Duodenal mucosa (tissue), 2 donors: ENCODE data around the gene CPN1.

Source experiments
- H3K27ac ChIP-seq: one replicate; pipeline ENCODE4 v1.7.0; 2013; ENCODE audit warnings: low read depth, low read length
- H3K27me3 ChIP-seq, 2 donors: one replicate each; pipeline ENCODE4 v1.7.0; 2013; ENCODE audit warnings: low read length in 2 of 2, control low read depth in 1 of 2; ENCODE audit not compliant: insufficient read depth in 2 of 2, control insufficient read depth in 1 of 2
- H3K36me3 ChIP-seq, 2 donors: one replicate each; pipeline ENCODE4 v1.7.0; 2013; ENCODE audit warnings: low read length in 2 of 2, control low read depth in 1 of 2; ENCODE audit not compliant: insufficient read depth in 2 of 2, control insufficient read depth in 1 of 2
- H3K4me1 ChIP-seq, 2 donors: one replicate each; pipeline ENCODE4 v1.7.0; 2013; ENCODE audit warnings: low read length in 2 of 2, control low read depth in 1 of 2; ENCODE audit not compliant: insufficient read depth in 2 of 2, control insufficient read depth in 1 of 2
- H3K4me3 ChIP-seq, 2 donors: one replicate each; pipeline ENCODE4 v1.7.0; 2013; ENCODE audit warnings: low read length in 2 of 2, low read depth in 1 of 2
- H3K9ac ChIP-seq, 2 donors: one replicate each; pipeline ENCODE4 v1.7.0; 2013; ENCODE audit warnings: low read length in 2 of 2, low read depth in 1 of 2
- H3K9me3 ChIP-seq, 2 donors: one replicate each; pipeline ENCODE4 v1.7.0; 2013; ENCODE audit warnings: low read length in 2 of 2, control low read depth in 1 of 2; ENCODE audit not compliant: control insufficient read depth in 1 of 2

CPN1 gene

DNA sequence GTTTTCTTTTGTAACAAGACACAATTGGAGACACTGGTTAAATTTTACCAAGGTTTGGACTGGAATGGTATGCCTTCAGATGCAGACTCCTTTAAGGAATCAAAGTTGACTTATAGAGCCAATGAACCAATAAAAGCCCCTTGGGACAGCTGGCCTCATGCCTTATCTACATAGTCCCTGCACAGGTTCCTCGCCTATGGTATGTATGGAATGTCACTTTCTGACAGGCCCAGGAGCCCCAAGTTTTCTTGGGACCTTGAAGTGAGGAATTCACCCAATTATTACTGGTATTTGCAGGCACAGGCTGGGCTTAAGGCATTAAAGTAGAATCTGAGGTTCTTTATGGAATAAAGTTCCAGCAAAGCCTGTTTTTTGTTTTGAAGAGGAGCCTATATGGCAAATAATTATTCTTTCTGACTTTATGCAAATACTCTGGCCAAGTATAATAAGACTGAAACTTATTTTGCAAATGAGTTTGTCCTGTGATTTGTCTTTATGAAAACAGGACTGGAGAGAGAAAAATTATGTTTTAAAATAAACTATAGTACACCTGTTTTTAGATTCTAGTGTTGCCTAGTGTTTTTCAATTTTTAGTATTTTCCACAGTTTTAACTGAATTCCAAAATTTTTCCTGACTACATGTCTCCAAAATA is 47.8 kb downstream of the CPN1 start:
- Histone ChIP-seq H3K36me3 (no peaks in the 10 kb centered on the region), H3K27me3 (no peaks in the 10 kb centered on the region), H3K9ac (no peak overlapping the region), H3K4me3 (no peak overlapping the region), H3K27ac (no peak overlapping the region), H3K9me3 (no peaks in the 10 kb centered on the region), H3K4me1 (peaks cover 10% of the 10 kb centered on the region in 2 donors)

DNA sequence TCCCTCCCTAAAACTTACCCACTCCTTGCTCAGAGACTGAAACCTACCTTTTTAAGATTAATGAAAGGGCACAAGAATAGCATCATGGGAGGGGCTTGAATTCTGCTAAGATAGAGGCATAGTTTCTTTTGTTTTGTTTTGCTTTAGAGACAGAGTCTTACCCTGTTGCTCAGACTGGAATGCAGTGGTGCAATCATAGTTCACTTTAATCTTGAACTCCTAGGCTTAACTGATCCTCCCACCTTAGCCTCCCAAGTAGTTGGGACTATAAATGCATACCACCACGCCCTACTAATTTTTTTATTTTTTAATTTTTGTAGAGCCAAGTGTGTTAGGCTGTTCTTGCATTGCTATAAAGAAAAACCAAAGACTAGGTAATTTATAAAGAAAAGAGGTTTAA is 54.3 kb downstream of the CPN1 start:
- Histone ChIP-seq H3K4me3 (no peak overlapping the region), H3K36me3 (no peaks in the 10 kb centered on the region)

DNA sequence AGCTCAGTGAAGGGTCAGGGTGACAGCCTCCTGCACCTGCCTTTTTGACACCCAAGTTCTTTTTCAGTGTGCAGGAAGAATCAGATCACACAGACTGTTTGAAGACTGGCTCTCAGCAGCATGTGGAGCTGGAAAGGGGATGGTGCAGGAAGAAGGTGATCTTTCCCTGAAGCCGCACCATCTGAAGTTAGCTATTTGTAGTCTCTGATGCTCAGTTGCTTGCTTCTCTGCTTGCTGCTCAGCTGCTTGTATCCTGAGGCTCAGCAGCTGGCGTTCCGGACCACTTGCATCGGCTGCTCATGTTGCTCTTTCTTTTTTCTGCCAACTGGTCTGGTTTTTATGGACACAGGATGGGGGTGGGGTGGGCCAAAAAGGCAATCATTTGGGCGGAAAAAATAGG is 56.1 kb downstream of the CPN1 start:
- Histone ChIP-seq H3K9me3 (peaks cover 8 to 9% of the 10 kb centered on the region in 2 donors), H3K9ac (no peak overlapping the region), H3K4me3 (no peak overlapping the region), H3K4me1 (no peaks in the 10 kb centered on the region), H3K27ac (no peak overlapping the region), H3K36me3 (no peaks in the 10 kb centered on the region), H3K27me3 (no peaks in the 10 kb centered on the region)

More for the DNA sequence above, 54.3 kb downstream of the CPN1 start:
- H3K4me1 ChIP-seq = no peaks in the 10 kb centered on the region
- H3K27me3 ChIP-seq = no peaks in the 10 kb centered on the region
- no peak overlapping the region for H3K27ac ChIP-seq
- H3K9ac ChIP-seq = no peak overlapping the region
- peaks cover 8 to 9% of the 10 kb centered on the region in 2 donors for H3K9me3 ChIP-seq

DNA sequence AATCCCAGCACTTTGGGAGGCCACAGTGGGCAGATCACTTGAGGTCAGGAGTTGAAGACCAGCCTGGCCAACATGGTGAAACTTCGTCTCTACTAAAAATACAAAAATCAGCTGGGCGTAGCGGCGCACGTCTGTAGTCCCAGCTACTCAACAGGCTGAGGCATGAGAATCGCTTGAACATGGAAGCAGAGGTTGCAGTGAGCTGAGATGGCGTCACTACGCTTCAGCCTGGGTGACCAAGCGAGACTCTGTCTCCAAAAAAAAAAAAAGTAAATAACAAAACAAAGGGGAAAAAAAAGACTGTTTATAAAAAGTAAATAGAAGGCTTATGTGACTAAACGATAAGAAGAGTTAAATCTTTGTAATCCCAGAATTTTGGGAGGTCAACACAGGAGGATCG is 56.9 kb downstream of the CPN1 start:
- H3K36me3 ChIP-seq = no peaks in the 10 kb centered on the region
- no peaks in the 10 kb centered on the region for H3K4me1 ChIP-seq
- no peak overlapping the region for H3K9ac ChIP-seq
- H3K27me3 ChIP-seq = no peaks in the 10 kb centered on the region
- peaks cover 8 to 9% of the 10 kb centered on the region in 2 donors for H3K9me3 ChIP-seq
- H3K4me3 ChIP-seq = no peak overlapping the region
- no peak overlapping the region for H3K27ac ChIP-seq

DNA sequence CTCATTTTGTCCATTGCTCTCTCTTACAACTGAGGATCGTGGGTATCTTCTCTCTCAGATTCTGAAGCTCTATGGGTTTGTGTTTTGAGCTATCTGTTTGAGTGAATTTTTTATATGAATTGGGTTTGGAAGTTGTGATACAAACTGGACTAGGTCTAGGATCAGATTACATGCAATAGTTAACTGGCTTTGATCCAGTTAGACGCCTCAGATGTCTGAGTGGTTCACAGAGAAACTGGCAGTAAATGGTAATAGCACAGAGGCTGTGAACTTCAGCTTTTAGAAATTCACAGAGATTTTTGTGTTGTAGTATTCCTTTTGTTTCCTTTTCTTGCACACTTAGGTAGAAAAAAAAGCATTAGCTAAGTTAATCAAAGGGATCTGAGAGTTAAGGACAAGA is 59.3 kb downstream of the CPN1 start:
- Histone ChIP-seq H3K27ac (no peak overlapping the region), H3K27me3 (no peaks in the 10 kb centered on the region), H3K36me3 (no peaks in the 10 kb centered on the region), H3K9me3 (no peaks in the 10 kb centered on the region), H3K9ac (no peak overlapping the region), H3K4me3 (no peak overlapping the region), H3K4me1 (no peaks in the 10 kb centered on the region)

DNA sequence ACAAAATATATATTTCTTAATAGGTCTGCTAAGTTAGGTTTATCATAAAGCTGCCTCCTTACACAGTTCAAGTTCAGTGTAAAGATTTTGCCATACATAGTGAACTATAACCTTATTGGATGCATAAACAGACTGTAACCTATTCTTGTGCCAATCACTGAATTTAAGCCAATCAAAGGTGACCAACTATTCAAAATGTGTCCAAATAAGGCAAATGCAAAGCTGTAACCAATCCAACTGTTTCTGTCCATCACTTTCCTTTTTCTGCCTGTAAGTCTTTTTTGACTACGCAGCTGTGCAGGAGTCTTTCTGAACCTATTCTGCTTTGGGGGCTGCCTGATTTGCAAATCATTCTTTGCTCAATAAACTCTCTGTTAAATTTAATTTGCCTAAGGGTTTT is 60.3 kb downstream of the CPN1 start:
- no peak overlapping the region for H3K27ac ChIP-seq
- no peaks in the 10 kb centered on the region for H3K36me3 ChIP-seq
- no peak overlapping the region for H3K9ac ChIP-seq
- no peaks in the 10 kb centered on the region for H3K9me3 ChIP-seq
- H3K4me1 ChIP-seq = no peaks in the 10 kb centered on the region
- no peak overlapping the region for H3K4me3 ChIP-seq
- no peaks in the 10 kb centered on the region for H3K27me3 ChIP-seq

DNA sequence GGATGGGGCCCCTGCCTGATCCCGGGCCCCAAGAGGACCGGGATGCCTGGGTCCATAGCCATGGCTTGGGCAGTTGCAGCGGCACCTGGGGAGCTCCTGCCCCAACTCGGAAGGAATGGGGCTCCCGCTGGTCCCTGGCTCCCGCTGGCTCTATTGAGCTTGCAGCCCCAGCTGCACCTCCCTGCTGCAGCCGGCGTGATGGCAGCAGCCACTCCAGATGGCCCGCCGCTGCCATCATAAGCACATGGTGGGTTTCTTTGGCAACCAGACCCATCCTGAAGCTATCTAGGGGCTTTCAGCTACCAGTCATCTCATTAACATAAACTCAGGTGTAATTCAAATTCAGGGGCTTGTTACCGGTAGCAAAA is 60.8 kb downstream of the CPN1 start:
- H3K9ac ChIP-seq = no peak overlapping the region
- no peak overlapping the region for H3K27ac ChIP-seq

DNA sequence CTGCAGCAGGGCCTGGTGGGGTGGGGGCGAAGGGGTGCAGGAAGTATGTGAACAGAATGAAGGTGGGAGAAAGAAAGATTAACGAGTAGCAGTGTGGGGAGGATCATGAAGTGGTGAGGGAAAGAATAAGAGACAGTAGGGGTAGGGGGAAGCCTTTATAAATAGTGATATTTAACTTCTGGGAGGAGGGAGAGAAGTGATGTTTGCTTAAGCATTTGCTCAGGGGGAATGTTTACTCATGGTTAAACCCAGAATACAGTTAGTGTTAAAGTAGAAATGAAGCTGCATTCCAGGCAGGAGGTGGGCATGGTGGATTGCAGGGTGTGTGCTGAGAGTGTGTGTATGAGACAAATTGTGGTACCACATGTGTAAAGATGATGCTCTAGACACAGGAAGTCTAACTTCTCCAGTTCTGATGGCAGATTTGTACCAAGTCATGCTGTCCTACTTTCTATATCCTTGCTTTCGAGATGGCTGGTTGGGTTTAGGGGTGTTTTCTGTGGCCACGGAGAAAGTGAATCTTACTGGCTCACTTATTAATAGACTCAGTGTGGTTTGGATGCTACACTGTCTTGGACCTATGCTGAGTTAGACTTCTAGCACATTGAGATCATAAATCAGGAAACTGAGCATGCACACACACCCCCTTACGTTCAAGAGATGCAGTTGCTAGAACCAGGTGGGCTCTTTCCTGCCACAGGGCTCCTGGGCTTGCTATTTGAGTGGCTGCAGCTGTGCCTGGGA is 61.4 kb downstream of the CPN1 start:
- Histone ChIP-seq H3K9me3 (no peaks in the 10 kb centered on the region), H3K27me3 (no peaks in the 10 kb centered on the region), H3K4me1 (no peaks in the 10 kb centered on the region), H3K4me3 (no peak overlapping the region), H3K9ac (no peak overlapping the region), H3K36me3 (no peaks in the 10 kb centered on the region), H3K27ac (no peak overlapping the region)

More for the DNA sequence above, 60.8 kb downstream of the CPN1 start:
- no peak overlapping the region for H3K4me3 ChIP-seq
- H3K27me3 ChIP-seq = no peaks in the 10 kb centered on the region
- H3K9me3 ChIP-seq = no peaks in the 10 kb centered on the region
- no peaks in the 10 kb centered on the region for H3K36me3 ChIP-seq
- no peaks in the 10 kb centered on the region for H3K4me1 ChIP-seq

DNA sequence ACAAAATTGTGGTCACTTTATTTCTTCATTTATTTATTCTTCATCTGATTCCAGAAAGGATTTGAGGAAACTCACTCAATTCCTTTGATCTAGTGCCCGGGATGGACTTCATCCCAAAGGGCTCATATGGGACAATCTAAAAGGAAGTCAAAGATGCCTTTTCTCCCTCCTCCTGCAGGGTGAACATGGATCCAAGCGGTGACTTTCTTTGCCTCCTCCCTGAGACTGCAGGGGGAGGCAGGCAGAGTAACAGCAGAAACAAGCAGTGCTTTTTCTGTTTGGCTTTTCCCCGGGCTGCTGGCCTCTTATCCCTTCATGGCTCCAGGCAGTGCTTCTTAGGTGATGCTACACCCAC is 61.9 kb downstream of the CPN1 start:
- H3K36me3 ChIP-seq = no peaks in the 10 kb centered on the region
- H3K9ac ChIP-seq = no peak overlapping the region
- no peaks in the 10 kb centered on the region for H3K9me3 ChIP-seq
- no peaks in the 10 kb centered on the region for H3K27me3 ChIP-seq
- H3K4me3 ChIP-seq = no peak overlapping the region
- no peak overlapping the region for H3K27ac ChIP-seq
- no peaks in the 10 kb centered on the region for H3K4me1 ChIP-seq

DNA sequence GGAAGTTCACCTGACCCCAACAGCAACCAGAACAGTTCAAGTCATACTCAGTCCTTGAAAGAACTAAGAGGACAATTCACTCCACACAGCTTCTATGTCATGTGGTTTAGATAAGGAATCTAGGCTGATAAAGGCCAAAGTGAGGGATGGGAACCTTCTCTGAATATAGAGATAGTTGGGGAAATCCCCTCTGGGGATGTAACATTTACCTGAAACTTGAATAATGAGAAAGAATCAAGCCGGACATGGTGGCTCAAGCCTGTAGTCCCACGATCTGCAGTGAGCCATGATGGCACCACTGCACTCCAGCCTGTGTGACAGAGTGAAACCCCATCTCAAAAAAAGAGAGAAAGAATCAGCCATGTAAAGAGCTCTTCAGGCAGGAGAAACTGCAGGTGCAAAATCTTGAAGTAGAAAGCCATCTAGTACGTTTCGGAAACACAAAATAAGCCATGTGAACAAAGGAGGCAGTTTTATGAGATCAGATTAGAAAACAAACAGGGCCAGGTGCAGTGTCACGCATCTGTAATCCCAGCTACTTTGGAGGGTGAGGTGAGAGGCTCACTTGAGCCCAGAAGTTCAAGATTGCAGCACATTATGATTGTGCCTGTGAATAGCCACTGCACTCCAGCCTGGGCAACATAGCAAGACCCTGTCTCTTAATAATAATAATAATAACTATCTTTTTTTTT is 67.5 kb downstream of the CPN1 start:
- Histone ChIP-seq H3K4me3 (no peak overlapping the region), H3K9ac (no peak overlapping the region), H3K27ac (no peak overlapping the region), H3K27me3 (no peaks in the 10 kb centered on the region), H3K4me1 (peaks cover 3 to 13% of the 10 kb centered on the region in 2 donors), H3K36me3 (no peaks in the 10 kb centered on the region), H3K9me3 (no peaks in the 10 kb centered on the region)
